Lower leg skin (tissue), 4 donors: ENCODE measurements around the gene SLC9C2. TPM values are rescaled to one million over a fixed set of nuclear protein-coding genes. Genes with fewer than 3 reads are reported as not detected.
"Not testable (repeated sequence)": the region's sequence is repeated elsewhere in the genome, so short reads cannot be mapped to it uniquely, and the experiment has no call there.

ENCODE experiments used
- DNase-seq, 2 donors: peaks; one replicate each; pipeline ENCODE4 v3.0.0-alpha.2; 2019; ENCODE audit warnings: low spot score in 2 of 2
- H3K4me3 ChIP-seq: fragments of 200-600 bp; sonication (generic); 2 replicates; pipeline ENCODE4 v1.5.1; 2017; ENCODE audit warnings: mild to moderate bottlenecking, low read depth; ENCODE audit not compliant: poor library complexity, severe bottlenecking
- POLR2A ChIP-seq, 2 donors: fragments of 450-650 bp; IDR thresholded peaks; one replicate each; pipeline ENCODE4 v1.6.1; 2016 to 2017; ENCODE audit warnings: antibody characterized with exemption in 2 of 2, mild to moderate bottlenecking in 1 of 2, moderate library complexity in 1 of 2
- WGBS, 2 donors: methylation state at CpG; one replicate each; pipeline ENCODE4 v1.1.5; 2018; 5-methylcytosine and 5-hydroxymethylcytosine counted together
- intact Hi-C: fragments of 100-400 bp; cut with DNase I; formaldehyde crosslinking; loops from one replicate; pipeline ENCODE4 v1.15.0; 2023; ENCODE audit warnings: low total_unique reads
- total RNA-seq, 4 donors: library from RNA; depleted of rRNA; stranded (reverse); fragments of >200 nt; gene quantifications; one replicate each; pipeline ENCODE4 v1.1.0, GENCODE V29; 2016
- TF ChIP-seq, protein P1 (sequence below), 3 donors: fragments of 450-650 bp; IDR thresholded peaks; one replicate each; pipeline ENCODE4 v1.5.1; 2016; ENCODE audit warnings: antibody characterized with exemption in 3 of 3, mild to moderate bottlenecking in 3 of 3, moderate library complexity in 2 of 3

Gene SLC9C2
- total RNA-seq, 4 donors from 2014 or later: not detected

DNA sequence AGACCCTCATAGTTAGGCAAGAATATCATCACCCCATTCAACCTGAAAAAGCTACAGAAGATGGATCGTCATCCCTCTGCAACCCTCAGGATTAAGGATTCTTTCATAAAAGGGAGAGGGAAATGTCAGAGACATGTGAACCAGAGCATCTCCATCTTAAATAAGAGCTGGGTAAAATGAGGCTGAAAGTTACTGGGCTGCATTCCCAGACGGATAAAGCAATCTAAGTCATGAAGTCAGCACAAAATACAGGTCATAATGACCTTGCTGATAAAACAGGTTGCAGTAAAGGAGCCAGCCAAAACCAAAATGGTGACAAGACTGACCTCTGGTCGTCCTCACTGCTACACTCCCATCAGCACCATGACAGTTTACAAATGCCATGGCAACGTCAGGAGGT, 103.1 kb downstream of the SLC9C2 start:
- H3K4me3 ChIP-seq: no peak overlapping the region
- no peak for DNase-seq
- TF ChIP-seq, protein P1, sequence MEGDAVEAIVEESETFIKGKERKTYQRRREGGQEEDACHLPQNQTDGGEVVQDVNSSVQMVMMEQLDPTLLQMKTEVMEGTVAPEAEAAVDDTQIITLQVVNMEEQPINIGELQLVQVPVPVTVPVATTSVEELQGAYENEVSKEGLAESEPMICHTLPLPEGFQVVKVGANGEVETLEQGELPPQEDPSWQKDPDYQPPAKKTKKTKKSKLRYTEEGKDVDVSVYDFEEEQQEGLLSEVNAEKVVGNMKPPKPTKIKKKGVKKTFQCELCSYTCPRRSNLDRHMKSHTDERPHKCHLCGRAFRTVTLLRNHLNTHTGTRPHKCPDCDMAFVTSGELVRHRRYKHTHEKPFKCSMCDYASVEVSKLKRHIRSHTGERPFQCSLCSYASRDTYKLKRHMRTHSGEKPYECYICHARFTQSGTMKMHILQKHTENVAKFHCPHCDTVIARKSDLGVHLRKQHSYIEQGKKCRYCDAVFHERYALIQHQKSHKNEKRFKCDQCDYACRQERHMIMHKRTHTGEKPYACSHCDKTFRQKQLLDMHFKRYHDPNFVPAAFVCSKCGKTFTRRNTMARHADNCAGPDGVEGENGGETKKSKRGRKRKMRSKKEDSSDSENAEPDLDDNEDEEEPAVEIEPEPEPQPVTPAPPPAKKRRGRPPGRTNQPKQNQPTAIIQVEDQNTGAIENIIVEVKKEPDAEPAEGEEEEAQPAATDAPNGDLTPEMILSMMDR (IDR thresholded peaks at IDR 0.05): no peak
- no peak for TF ChIP-seq POLR2A (IDR thresholded peaks at IDR 0.05)
- intact Hi-C loops: no loop called here
- whole genome bisulfite sequencing, 2 donors: 75 to 84% methylated on average over 4 of the region's 4 CpGs

DNA sequence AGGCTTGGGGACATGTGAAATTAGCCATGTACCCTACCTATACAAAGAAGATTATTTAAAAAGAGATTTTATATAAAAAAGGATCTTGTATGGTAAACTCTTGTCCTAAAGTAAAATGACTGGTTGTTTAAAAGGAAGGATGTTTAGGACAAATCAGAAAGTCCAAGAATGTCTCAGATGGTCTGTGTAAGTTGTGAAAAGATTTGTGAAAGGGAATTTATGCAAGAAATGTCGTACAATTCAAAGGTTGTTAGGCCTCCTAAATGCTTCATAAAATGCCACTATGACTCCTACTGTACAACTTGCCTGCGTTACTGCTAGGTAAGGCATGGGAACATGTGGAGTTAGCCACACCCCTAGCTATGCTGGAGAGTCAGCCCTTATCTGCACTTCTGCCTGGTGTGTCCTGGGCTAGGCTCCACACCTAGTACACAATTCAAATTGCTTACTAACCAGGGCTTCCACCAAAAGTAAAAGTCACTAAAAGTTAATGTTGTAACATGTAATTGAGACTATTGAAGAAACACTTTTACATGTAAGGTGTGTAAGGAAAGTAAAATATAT, 106.0 kb downstream of the SLC9C2 start:
- DNase-seq: no peak
- intact Hi-C loops: no loop called here
- 79 to 89% methylated on average over 2 of the region's 2 CpGs for WGBS, 2 donors
- H3K4me3 ChIP-seq: no peak overlapping the region
- TF ChIP-seq, protein P1 (IDR thresholded peaks at IDR 0.05): no peak
- TF ChIP-seq POLR2A (IDR thresholded peaks at IDR 0.05): no peak

DNA sequence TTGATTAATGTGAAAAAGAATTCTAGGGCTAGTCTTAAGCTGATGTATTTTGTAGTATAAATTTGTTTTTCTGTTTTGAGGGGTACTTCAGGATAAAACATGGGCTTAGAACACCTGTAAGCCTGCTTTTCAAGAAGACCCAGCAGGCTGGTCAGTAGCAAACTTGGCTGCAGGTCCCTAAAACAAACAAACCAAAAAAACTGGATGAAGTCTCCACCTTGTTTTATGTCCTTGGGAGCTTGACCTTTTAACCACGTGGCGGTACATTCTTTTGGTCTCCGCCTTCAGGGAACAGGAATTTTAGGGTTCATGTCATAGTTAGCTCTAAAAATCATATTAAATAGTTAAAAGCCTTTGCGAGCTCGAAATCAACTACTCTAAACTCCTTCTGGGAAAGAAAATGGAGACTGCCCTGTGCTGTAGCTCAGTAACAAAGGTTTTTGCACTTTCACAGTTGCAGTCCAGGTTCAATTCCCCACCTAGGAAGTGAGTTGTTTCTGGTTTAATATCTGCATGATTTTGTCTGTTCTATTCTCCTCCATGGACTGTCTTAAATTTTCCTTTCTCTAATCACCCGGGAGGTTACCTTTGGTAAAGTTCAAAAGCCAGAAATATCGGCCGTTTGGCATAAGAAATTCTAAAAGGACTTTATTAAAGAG, 107.1 kb downstream of the SLC9C2 start:
- H3K4me3 ChIP-seq: no peak overlapping the region
- 85 to 89% methylated on average over 8 of the region's 8 CpGs for WGBS, 2 donors
- no peak for DNase-seq
- intact Hi-C loops: no loop called here
- TF ChIP-seq, protein P1 (IDR thresholded peaks at IDR 0.05): no peak
- no peak for TF ChIP-seq POLR2A (IDR thresholded peaks at IDR 0.05)

DNA sequence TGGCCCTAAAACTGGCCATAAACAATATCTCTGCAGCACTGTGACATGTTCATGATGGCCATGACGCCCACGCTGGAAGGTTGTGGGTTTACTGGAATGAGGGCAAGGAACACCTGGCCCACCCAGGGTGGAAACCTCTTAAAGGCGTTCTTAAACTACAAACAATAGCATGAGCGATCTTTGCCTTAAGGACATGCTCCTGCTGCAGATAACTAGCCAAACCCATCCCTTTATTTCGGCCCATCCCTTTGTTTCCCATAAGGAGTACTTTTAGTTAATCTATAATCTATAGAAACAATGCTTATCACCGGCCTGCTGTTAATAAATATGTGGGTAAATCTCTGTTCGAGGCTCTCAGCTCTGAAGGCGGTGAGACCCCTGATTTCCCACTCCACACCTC, 109.7 kb downstream of the SLC9C2 start:
- DNase-seq, intact Hi-C loops, H3K4me3 ChIP-seq: not testable (repeated sequence)
- 93 to 95% methylated on average over 8 of the region's 8 CpGs for WGBS, 2 donors

DNA sequence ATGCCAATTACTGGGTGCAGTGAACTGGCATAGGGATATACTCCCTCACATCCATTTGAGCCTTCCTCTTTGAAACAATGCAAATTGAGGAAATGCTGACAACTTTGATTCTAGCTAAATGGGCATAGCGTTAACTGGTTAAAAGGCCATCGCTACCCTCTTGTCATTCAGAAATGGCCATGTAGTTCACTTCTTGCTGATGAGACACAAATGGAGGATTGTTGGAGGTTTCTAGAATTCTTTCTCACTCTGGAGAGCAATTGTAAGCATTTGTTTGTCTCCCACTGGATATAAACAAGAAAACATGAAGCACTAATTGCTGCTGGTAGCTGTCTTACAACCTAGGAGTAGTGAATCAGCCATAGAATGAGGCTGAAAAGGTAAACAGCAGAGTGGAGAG, 111.4 kb downstream of the SLC9C2 start:
- 93 to 98% methylated on average over 2 of the region's 2 CpGs for WGBS, 2 donors
- no peak for DNase-seq
- intact Hi-C loops: no loop called here

DNA sequence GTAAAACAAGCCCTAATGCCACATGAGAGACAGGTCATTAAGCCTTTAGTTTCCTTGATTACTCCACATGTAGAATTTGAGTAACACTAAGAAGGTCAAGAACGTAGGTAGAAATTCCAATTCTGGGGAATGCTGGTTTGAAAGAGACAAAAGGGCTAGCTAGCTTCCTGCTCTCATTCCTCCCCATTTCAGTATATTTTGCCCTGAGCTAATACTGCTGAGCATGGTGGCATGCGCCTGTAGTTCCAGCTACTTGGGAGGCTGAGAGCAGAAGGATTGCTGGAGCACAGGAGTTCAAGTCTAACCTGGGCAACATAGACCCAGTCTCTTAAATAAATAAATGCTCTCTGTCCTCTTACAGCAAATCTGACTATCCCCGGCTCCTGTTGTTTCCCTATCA, 112.9 kb downstream of the SLC9C2 start:
- no peak for DNase-seq
- TF ChIP-seq, protein P1 (IDR thresholded peaks at IDR 0.05): no peak
- TF ChIP-seq POLR2A (IDR thresholded peaks at IDR 0.05): no peak
- intact Hi-C loops: no loop called here
- H3K4me3 ChIP-seq: no peak overlapping the region
- 93 to 94% methylated on average over 3 of the region's 3 CpGs for WGBS, 2 donors

More for the DNA sequence above, 111.4 kb downstream of the SLC9C2 start:
- no peak overlapping the region for H3K4me3 ChIP-seq
- TF ChIP-seq, protein P1 (IDR thresholded peaks at IDR 0.05): no peak
- no peak for TF ChIP-seq POLR2A (IDR thresholded peaks at IDR 0.05)
